Activated CD8-positive, alpha-beta memory T cell treated with anti-CD3 and anti-CD28 coated beads, Interleukin-2, amount 50 U/mL, for 24 hours (primary cell): ENCODE results near the gene OR1F1.

Experiments used
- DNase-seq: peaks from one replicate; pipeline ENCODE4 v3.0.0-alpha.2; 2020; ENCODE audit errors: extremely low read depth

The OR1F1 gene

GRCh38 chr16:3249020-3249419 is 61.0 kb downstream of the OR1F1 start:
- DNase-seq: no peak

- DNase-seq: no peak
Observed at GRCh38 chr16:3249451-3249850, 61.4 kb downstream of the OR1F1 start.

GRCh38 chr16:3252967-3253366 is 65.0 kb downstream of the OR1F1 start:
- DNase-seq: no peak

- DNase-seq: no peak
Observed at GRCh38 chr16:3254309-3254708, 66.3 kb downstream of the OR1F1 start.
